ENCODE data around the gene CENPO. TPM values are rescaled to one million over a fixed set of nuclear protein-coding genes. Genes with fewer than 3 reads are reported as not detected.

The CENPO gene
- total and polyA plus RNA-seq, 7 experiments from 2014 or later: 1.8 to 36.6 (median 5.8) TPM

GRCh38 chr2:24838541-24838940 lies 45.3 kb downstream of the CENPO start:
- ATAC-seq: no peak
- DNase-seq: no peak
- intact Hi-C loops (cut with micrococcal nuclease): no loop called here
- Mint-ChIP-seq H3K4me1 (peaks cover 0 to 3% (median 0%) of the 10 kb centered on the region in 7 donors), H3K27me3 (no peaks in the 10 kb centered on the region), H3K9me3 (no peaks in the 10 kb centered on the region), H3K4me3 (peak overlapping the region in 1 of 10 donors; percentile 5), H3K36me3 (peaks cover 0 to 38% (median 4%) of the 10 kb centered on the region in 5 donors), H3K27ac (no peak overlapping the region)
- no peak overlapping the region for H3K4me3 ChIP-seq (ENCODE audit: low read length)
- ChIA-PET POLR2A (no interaction called here), CTCF (no interaction called here)
- no peaks in the 10 kb centered on the region for H3K9me3 ChIP-seq (ENCODE audit: control insufficient read depth in 2 of 3, low read length in 3 of 3)
- H3K4me1 ChIP-seq (ENCODE audit: control insufficient read depth in 2 of 2, insufficient read depth in 2 of 2, low read length in 2 of 2): no peaks in the 10 kb centered on the region
- H3K27me3 ChIP-seq (ENCODE audit: control insufficient read depth in 2 of 2, insufficient read depth in 2 of 2, low read length in 2 of 2): no peaks in the 10 kb centered on the region
- no peak overlapping the region for H3K27ac ChIP-seq (ENCODE audit: low read depth, low read length)
- H3K36me3 ChIP-seq (ENCODE audit: control insufficient read depth in 2 of 3, insufficient read depth in 3 of 3, low read length in 3 of 3): peaks cover 0 to 5% (median 0%) of the 10 kb centered on the region in 3 experiments

- H3K27ac Mint-ChIP-seq: peak overlapping the region in 1 of 9 donors; percentile 36
- ChIA-PET POLR2A (no interaction called here), CTCF (no interaction called here)
- H3K4me1 Mint-ChIP-seq: peaks cover 0 to 6% (median 0%) of the 10 kb centered on the region in 7 donors
- H3K4me3 ChIP-seq (ENCODE audit: low read length): no peak overlapping the region
- intact Hi-C loops (cut with micrococcal nuclease): no loop called here
- no peaks in the 10 kb centered on the region for H3K27me3 Mint-ChIP-seq
- ATAC-seq (no peak), DNase-seq (no peak)
- H3K9me3 Mint-ChIP-seq: no peaks in the 10 kb centered on the region
- no peak overlapping the region for H3K4me3 Mint-ChIP-seq
- no peaks in the 10 kb centered on the region for H3K27me3 ChIP-seq (ENCODE audit: control insufficient read depth in 2 of 2, insufficient read depth in 2 of 2, low read length in 2 of 2)
- peaks cover 0 to 30% (median 4%) of the 10 kb centered on the region in 5 donors for H3K36me3 Mint-ChIP-seq
- H3K27ac ChIP-seq (ENCODE audit: low read depth, low read length): no peak overlapping the region
- H3K9me3 ChIP-seq (ENCODE audit: control insufficient read depth in 2 of 3, low read length in 3 of 3): no peaks in the 10 kb centered on the region
- peaks cover 0 to 1% (median 0%) of the 10 kb centered on the region in 3 experiments for H3K36me3 ChIP-seq (ENCODE audit: control insufficient read depth in 2 of 3, insufficient read depth in 3 of 3, low read length in 3 of 3)
- H3K4me1 ChIP-seq (ENCODE audit: control insufficient read depth in 2 of 2, insufficient read depth in 2 of 2, low read length in 2 of 2): no peaks in the 10 kb centered on the region
Observed at GRCh38 chr2:24839729-24840128, 46.5 kb downstream of the CENPO start.

- ChIA-PET POLR2A (no interaction called here), CTCF (no interaction called here)
- Histone ChIP-seq H3K27ac (ENCODE audit: low read depth, low read length) (no peak overlapping the region), H3K27me3 (ENCODE audit: control insufficient read depth in 2 of 2, insufficient read depth in 2 of 2, low read length in 2 of 2) (no peaks in the 10 kb centered on the region), H3K4me1 (ENCODE audit: control insufficient read depth in 2 of 2, insufficient read depth in 2 of 2, low read length in 2 of 2) (no peaks in the 10 kb centered on the region), H3K9me3 (ENCODE audit: control insufficient read depth in 2 of 3, low read length in 3 of 3) (no peaks in the 10 kb centered on the region), H3K36me3 (ENCODE audit: control insufficient read depth in 2 of 3, insufficient read depth in 3 of 3, low read length in 3 of 3) (no peaks in the 10 kb centered on the region), H3K4me3 (ENCODE audit: low read length) (no peak overlapping the region)
- Mint-ChIP-seq H3K36me3 (peaks cover 0 to 24% (median 4%) of the 10 kb centered on the region in 5 donors), H3K4me3 (no peak overlapping the region), H3K9me3 (no peaks in the 10 kb centered on the region), H3K27ac (no peak overlapping the region), H3K27me3 (no peaks in the 10 kb centered on the region), H3K4me1 (peaks cover 0 to 11% (median 0%) of the 10 kb centered on the region in 7 donors)
- no peak for DNase-seq
- intact Hi-C loops (cut with micrococcal nuclease): no loop called here
- no peak for ATAC-seq
Observed at GRCh38 chr2:24840164-24840869, 47.1 kb downstream of the CENPO start.

- POLR2A ChIA-PET: no interaction called here
- Histone ChIP-seq H3K27ac (ENCODE audit: low read depth, low read length) (no peak overlapping the region), H3K27me3 (ENCODE audit: control insufficient read depth in 2 of 2, insufficient read depth in 2 of 2, low read length in 2 of 2) (no peaks in the 10 kb centered on the region), H3K36me3 (ENCODE audit: control insufficient read depth in 2 of 3, insufficient read depth in 3 of 3, low read length in 3 of 3) (no peaks in the 10 kb centered on the region), H3K4me3 (ENCODE audit: low read length) (no peak overlapping the region), H3K4me1 (ENCODE audit: control insufficient read depth in 2 of 2, insufficient read depth in 2 of 2, low read length in 2 of 2) (no peaks in the 10 kb centered on the region), H3K9me3 (ENCODE audit: control insufficient read depth in 2 of 3, low read length in 3 of 3) (no peaks in the 10 kb centered on the region)
- Mint-ChIP-seq H3K27me3 (no peaks in the 10 kb centered on the region), H3K36me3 (peaks cover 0 to 18% (median 4%) of the 10 kb centered on the region in 5 donors), H3K9me3 (no peaks in the 10 kb centered on the region), H3K4me1 (peaks cover 0 to 11% (median 0%) of the 10 kb centered on the region in 7 donors), H3K27ac (peak overlapping the region in 1 of 9 donors; percentile 10), H3K4me3 (no peak overlapping the region)
- CTCF ChIA-PET: interaction anchor here (0.5 to 0.6 kb wide), 2 partner anchors 42 to 327 kb away, joined by 3 to 4 read pairs; no protein-coding TSS in a partner anchor
- DNase-seq (no peak), ATAC-seq (no peak)
- intact Hi-C loops (cut with micrococcal nuclease): no loop called here
Observed at GRCh38 chr2:24840962-24841945, 48.0 kb downstream of the CENPO start.

DNA sequence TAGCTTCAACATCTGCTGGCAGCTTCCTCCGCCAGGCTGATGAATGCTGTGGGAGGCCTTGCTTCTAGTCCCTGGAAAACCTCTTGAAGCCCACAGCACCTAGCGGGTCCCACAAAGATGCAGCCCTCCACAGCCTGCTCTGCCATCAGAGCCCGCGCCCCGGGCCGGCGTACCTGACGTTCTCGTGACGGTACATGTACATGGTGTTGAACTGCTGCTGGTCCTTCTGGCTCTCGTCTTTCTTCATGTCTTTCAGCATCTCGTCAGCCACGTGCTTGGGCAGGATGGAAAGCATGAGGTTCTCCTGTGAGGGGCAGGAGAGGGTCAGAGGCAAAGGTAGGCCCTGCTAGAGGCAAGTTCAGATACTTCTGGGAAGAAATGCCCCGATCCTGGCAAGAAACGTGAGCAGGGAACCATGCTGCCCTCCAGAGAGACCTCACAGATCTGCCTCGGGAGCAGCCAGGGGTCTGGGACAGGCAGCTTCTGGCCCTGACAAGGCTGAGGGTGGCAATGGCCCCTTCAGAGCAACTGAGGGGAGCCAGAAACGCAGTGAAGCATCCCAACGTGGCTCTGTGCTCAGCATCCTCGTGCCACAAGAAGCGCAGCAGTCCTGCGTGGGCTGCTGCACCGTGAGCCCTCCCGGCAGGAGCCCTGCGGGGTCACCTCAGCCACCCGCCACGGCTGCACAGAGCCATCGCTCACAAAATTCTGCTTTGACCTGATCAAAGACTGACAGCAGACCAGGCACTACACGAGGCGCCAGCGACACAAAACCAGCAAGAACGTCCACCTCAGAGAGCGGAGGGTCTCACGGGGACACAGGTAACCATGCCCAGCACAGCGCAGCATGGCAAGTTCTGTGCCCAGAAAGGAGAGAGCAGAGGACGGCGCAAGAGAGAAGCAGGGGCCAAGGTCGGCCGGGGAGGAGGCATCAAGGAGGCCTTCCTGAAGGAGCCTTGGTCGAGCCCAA lies 49.1 kb downstream of the CENPO start:
- peaks cover 0 to 15% (median 4%) of the 10 kb centered on the region in 5 donors for H3K36me3 Mint-ChIP-seq
- Histone ChIP-seq H3K9me3 (ENCODE audit: control insufficient read depth in 2 of 3, low read length in 3 of 3) (no peaks in the 10 kb centered on the region), H3K4me3 (ENCODE audit: low read length) (no peak overlapping the region), H3K4me1 (ENCODE audit: control insufficient read depth in 2 of 2, insufficient read depth in 2 of 2, low read length in 2 of 2) (no peaks in the 10 kb centered on the region), H3K36me3 (ENCODE audit: control insufficient read depth in 2 of 3, insufficient read depth in 3 of 3, low read length in 3 of 3) (no peaks in the 10 kb centered on the region), H3K27me3 (ENCODE audit: control insufficient read depth in 2 of 2, insufficient read depth in 2 of 2, low read length in 2 of 2) (no peaks in the 10 kb centered on the region), H3K27ac (ENCODE audit: low read depth, low read length) (no peak overlapping the region)
- no peaks in the 10 kb centered on the region for H3K27me3 Mint-ChIP-seq
- no peak overlapping the region for H3K4me3 Mint-ChIP-seq
- H3K9me3 Mint-ChIP-seq: no peaks in the 10 kb centered on the region
- DNase-seq (no peak), ATAC-seq (no peak)
- H3K4me1 Mint-ChIP-seq: peaks cover 0 to 11% (median 0%) of the 10 kb centered on the region in 7 donors
- CTCF ChIA-PET: no interaction called here
- POLR2A ChIA-PET: no interaction called here
- intact Hi-C loops (cut with micrococcal nuclease): no loop called here
- H3K27ac Mint-ChIP-seq: peak overlapping the region in 1 of 9 donors; percentile 57

DNA sequence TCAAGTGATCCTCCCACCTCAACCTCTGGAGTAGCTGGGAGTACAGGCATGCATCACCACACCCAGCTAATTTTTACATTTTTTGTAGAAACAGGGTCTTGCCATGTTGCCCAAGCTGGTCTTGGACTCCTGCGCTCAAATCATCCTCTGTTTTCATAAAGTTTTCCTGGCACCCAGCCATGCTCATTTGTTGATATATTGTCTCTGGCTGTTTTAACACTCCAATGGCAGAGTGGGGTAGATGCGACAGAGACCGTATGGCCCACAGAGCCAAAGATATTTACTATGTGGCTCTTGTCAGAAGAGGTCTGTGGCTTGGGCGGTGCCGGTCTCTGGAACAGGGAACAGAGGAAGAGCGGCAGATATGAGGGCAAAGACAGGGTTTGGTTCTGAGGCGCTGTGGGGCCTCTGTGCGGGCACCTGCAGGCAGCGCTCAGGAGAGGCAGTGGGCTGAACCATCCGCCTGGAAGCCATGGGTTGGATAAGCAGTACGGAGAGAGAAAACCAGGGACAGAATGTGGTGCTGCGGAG lies 50.2 kb downstream of the CENPO start:
- Histone ChIP-seq H3K27me3 (ENCODE audit: control insufficient read depth in 2 of 2, insufficient read depth in 2 of 2, low read length in 2 of 2) (no peaks in the 10 kb centered on the region), H3K9me3 (ENCODE audit: control insufficient read depth in 2 of 3, low read length in 3 of 3) (peaks cover 0 to 4% (median 0%) of the 10 kb centered on the region in 3 experiments), H3K4me1 (ENCODE audit: control insufficient read depth in 2 of 2, insufficient read depth in 2 of 2, low read length in 2 of 2) (no peaks in the 10 kb centered on the region), H3K36me3 (ENCODE audit: control insufficient read depth in 2 of 3, insufficient read depth in 3 of 3, low read length in 3 of 3) (no peaks in the 10 kb centered on the region), H3K27ac (ENCODE audit: low read depth, low read length) (no peak overlapping the region), H3K4me3 (ENCODE audit: low read length) (no peak overlapping the region)
- intact Hi-C loops (cut with micrococcal nuclease): no loop called here
- Mint-ChIP-seq H3K9me3 (peaks cover 0 to under 1% (median 0%) of the 10 kb centered on the region in 11 donors), H3K4me3 (no peak overlapping the region), H3K27me3 (no peaks in the 10 kb centered on the region), H3K27ac (no peak overlapping the region), H3K36me3 (peaks cover under 1 to 16% (median 5%) of the 10 kb centered on the region in 5 donors), H3K4me1 (peaks cover 0 to 11% (median 0%) of the 10 kb centered on the region in 7 donors)
- no peak for ATAC-seq
- ChIA-PET POLR2A (no interaction called here), CTCF (no interaction called here)
- DNase-seq: no peak
